ENCODE measurements around the gene SIM1.

Gene SIM1, protein sequence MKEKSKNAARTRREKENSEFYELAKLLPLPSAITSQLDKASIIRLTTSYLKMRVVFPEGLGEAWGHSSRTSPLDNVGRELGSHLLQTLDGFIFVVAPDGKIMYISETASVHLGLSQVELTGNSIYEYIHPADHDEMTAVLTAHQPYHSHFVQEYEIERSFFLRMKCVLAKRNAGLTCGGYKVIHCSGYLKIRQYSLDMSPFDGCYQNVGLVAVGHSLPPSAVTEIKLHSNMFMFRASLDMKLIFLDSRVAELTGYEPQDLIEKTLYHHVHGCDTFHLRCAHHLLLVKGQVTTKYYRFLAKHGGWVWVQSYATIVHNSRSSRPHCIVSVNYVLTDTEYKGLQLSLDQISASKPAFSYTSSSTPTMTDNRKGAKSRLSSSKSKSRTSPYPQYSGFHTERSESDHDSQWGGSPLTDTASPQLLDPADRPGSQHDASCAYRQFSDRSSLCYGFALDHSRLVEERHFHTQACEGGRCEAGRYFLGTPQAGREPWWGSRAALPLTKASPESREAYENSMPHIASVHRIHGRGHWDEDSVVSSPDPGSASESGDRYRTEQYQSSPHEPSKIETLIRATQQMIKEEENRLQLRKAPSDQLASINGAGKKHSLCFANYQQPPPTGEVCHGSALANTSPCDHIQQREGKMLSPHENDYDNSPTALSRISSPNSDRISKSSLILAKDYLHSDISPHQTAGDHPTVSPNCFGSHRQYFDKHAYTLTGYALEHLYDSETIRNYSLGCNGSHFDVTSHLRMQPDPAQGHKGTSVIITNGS

DNA sequence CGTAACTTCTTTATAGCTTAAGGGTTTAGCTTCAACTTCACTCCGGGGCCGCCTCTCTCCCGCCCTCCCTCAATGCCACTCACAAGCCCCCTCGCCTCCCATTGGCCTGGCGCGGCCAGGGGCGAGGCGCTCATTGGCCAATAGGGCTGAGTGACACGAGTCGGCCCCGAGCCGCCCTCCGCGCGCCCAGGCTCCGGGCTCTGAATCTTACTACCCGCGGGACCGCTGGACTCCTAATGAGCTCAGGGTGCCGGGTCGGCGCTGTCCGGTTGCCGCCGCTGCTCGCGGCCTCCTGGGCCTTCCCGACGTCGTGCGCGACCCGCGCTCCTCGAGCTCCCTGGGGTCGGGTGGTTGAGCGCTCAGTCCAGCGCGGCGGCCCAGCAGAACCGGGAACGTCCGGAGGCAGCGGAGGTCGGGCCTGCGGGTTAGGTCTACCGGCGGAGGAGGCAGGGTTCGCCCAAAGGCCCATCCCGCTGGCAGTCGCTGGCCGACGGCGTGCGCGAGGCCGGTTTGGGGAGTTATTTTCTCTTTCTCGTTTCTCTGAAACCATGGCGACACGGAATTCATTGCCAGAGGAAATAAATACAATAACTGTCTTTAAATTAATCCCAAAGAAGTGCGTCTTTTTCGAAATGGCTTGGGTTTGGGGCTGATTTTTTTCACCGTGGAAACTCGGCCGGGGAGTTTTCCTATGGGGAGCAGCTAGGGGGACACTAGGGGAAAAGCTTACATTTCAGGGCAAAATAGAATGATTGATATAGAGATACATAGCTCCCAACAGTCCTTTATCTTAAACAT, at the start of gene SIM1:
SIM1 (minus strand) TSS at position 19 of the 798 bp plus-strand sequence. CDS start 1,453 bp downstream, outside the sequence.
- peak; percentile 94 for DNase-seq (ENCODE audit: low spot score)

DNA sequence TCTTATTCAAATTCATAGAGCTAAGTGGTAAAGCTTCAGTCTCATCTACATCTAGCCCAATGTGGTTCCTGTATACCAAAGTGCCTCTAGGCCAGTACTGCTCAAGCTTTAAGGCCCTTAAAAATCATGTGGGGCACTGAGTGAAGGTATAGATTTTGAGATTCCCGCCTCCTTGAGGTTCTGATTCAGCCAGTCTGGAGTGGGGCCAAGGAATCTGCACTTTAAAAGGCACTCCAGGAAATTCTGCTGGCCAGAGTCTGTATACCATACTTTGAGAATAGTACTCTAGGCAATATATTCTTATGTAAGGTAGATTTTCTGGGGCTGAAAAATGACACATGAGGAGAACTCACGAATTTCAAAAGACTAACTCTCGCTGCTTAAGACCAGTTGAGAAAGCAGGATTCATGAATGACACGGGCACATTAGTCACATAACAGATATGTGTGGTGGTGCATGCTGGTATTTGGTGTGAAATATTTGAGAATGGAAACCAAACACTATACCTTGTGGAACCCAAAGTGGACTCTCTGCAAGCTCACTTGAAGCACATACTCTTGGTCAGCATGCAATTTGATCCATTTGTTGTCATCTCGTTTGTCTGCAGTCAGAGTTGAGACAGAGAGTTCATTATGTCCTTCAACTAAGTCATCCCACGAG, 47.6 kb upstream of the SIM1 start:
- DNase-seq (ENCODE audit: low spot score) = peak; percentile 41

DNA sequence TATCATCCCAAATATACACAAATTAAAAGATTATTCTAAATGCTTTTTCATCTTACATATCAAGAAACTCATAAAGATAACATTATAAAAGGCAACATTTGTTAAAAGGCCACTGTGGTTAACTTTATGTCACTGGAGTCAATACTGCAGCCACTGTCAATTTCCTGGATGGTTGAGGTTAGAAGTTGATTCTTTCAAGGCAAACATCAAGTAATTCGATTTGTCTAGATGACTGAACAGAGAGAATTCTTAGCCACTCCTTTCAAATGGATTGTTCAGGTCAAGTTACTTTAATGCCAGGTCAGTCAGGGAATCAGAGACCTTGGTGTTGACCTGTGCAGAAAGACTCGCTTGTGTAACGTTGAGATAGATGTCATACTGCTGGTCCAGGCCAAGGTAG, 44.4 kb upstream of the SIM1 start:
- DNase-seq (ENCODE audit: low spot score) = peak; percentile 32

DNA sequence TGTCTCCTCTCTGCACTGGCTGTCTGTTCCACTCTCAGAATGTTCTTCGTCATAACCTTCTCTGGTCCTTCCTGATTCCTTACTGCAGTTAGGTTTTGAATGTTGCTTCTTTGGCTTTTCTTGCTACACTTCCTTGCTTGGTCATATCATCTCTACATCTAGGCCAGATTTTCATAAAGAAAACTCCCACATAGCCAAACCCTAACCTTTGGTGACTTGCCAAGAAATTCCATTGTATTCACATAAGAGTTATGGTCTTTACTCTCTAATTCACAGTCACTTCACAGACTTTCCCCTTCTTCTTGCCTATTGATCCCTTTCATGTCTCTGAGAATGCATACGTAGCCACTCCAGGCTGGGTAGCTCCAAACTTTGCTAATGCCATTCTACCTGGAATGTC, 41.9 kb upstream of the SIM1 start:
- peak; percentile 26 for DNase-seq (ENCODE audit: low spot score)

- DNase-seq (ENCODE audit: low spot score) = peak; percentile 84
These were observed 40.3 kb upstream of the SIM1 start for GRCh38 chr6:100504786-100505737.

DNA sequence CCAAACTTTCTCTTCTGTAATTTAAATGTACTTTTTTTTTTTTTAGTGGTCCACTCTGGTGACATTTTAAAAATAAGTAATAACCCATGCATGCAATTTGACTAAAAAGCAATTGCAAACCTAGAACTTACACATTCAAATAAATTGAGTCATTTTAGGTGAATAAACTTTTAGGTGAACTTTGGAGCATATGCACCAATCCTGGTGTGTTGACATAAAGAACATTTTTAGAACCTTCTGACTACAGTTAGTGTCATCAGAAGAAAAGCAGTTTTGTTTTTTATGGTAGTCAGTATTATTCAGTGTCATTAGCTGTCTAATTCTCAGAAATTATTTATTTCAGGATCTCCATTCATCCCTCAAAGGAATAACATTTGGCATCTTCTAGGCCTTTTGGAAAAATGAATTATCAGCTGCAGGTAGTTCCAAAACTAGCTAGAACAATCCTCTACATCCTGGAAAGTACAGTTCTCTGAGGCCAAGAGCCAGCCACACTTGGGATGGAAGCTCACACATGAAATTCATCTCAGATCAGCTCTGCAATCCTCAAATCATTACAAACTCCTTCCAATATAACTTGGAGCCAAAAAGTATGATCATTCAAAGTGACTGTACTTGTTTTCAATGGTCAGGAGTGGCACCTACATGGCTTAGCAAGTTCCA, 38.5 kb upstream of the SIM1 start:
- no peak for DNase-seq (ENCODE audit: low spot score)

DNA sequence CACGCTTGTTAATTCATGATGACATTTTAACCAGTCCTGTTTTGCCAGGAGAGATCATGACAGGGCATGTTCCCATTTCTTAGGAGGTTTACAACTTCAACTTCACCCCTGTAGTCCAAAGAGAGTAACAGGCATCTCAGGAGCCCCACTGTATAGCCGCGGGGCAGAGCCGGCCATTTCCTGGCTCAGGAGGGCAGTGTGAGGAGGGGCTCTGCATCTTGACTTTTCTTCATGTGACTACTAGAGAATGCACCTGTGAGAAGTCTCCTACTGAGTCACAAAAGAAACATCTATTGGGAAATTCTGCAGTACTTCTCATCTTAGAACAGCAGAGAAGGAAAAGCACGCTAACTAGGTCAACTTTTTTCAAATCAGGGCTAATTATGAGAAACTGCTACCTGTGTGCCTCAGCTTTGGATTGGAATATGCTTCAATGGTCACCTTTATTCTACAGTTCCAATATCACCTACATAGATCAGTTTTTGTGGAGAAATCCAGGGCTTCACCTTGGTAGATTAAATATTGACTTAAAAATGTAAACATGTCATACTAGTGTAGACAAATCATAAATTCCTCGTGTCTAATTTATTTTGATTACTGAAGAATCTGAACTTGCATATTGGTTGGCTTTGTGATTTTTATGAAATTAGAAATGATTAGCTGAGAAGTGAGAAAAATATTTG, 28.6 kb upstream of the SIM1 start:
- DNase-seq (ENCODE audit: low spot score) = peak; percentile 73

DNA sequence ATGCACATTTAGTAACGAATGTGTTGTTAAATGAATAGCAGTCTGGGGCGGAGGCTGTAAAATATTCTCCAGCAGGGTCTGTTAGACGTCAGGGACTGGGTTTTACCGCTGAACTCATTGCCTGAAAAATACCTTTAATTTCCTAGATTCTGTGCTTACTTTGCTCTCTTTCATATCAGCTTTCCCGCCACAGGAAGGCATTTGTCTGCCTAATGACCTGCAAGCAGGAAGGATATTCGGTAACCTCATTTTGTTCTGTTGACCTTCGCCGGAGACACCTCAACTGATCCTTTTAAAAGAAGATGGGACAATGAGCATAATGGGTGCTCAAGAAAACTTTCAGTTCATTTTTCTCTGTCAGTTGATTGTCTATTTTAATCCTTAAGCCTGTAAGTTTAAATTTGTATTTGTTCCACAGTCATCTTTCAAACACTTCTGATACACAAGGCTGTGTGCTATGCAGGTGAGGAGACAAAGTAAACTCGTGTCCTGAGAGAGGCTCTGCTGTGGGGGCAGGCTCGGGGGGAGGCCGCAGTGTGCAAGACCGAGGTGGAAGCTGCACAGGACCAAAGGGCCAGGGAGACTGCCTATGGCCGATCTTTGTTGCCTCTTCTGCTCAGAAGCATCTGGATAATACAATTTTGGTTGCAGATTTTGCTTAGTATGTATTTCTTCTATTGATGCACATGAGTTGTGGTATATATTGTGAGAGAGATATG, 27.4 kb upstream of the SIM1 start:
- no peak for DNase-seq (ENCODE audit: low spot score)

- DNase-seq (ENCODE audit: low spot score) = no peak
These were observed 25.3 kb upstream of the SIM1 start for GRCh38 chr6:100490065-100490464.

- no peak for DNase-seq (ENCODE audit: low spot score)
These were observed 23.5 kb upstream of the SIM1 start for GRCh38 chr6:100488244-100488643.

- no peak for DNase-seq (ENCODE audit: low spot score)
These were observed 22.9 kb upstream of the SIM1 start for GRCh38 chr6:100487638-100488037.

- no peak for DNase-seq (ENCODE audit: low spot score)
These were observed 20.5 kb upstream of the SIM1 start for GRCh38 chr6:100485268-100485667.

DNA sequence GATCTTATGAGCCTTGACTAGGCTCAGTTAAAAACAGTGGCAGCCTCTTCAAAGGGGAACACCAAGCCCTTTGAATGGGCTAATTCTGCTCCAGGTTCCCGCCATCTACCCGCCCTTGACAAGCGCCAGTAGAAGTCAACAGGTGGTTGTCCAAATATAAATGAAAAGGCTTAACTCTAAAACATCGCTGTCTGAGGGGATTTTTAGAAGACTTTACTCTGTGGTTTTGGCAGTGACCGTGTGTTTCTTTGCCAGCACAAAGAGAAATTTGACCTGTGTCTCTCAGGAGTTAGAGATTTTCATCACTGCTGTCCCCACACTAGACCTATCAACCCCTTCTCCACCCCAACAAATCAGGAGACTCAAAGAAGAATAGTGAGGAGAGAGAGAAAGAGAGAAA, 19.8 kb upstream of the SIM1 start:
- no peak for DNase-seq (ENCODE audit: low spot score)

- DNase-seq (ENCODE audit: low spot score) = no peak
These were observed 18.0 kb upstream of the SIM1 start for GRCh38 chr6:100482698-100483097.

GRCh38 chr6:100479179-100480035, 14.7 kb upstream of the SIM1 start:
- peak; percentile 46 for DNase-seq (ENCODE audit: low spot score)

DNA sequence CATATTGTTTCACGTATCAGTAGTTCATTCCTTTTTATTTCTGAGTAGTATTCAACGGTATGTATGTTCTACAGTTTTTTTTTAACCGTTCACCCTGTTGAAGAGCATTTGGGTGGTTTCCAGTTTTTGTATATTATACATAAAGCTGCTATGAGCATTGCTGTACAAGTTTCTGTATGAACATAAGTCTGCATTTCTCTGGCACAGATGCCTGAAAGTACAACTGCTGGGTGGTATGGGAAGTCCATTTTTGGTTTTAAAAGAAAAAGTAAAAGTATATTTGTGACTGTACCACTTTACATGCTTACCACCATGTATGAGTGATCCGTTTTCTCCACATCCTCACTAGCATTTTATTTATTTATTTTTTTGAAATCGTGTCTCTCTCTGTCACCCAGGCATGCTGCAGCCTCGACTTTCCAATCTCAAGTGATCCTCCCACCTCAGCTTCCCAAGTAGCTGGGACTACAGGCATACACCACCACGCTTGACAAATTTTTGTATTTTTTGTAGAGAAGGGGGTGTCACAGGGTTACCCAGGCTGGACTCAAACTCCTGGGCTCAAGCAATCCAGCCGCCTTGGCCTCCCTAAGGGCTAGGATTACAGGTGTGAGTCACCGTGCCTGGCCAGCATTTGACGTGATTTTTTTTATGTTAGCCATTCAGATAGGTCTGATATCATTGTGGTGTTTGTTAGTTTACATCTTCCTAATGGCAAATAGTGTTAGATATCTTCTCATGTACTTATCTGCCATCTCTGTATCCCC, 11.0 kb upstream of the SIM1 start:
- peak; percentile 28 for DNase-seq (ENCODE audit: low spot score)

DNA sequence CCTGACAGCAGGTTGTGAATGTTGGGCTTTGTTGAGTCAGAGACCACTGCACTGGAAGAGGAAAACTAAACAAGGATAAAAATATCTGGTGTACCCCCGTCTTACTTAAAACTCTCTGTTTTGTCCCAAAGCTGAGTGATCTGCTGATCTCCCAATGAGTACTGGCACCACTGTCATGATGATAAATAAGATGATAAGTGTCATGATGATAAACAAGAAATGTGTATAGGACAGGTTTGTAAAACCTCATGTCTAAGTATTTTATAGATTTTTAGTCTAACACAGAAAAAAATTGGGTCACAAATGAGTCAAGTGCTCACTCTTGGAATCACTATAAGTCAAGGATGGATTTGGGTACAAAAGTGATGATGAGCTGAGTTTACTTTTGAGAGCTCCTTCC, 8.5 kb upstream of the SIM1 start:
- DNase-seq (ENCODE audit: low spot score) = no peak
